ENCODE results near the gene GPD2.

The GPD2 gene

DNA sequence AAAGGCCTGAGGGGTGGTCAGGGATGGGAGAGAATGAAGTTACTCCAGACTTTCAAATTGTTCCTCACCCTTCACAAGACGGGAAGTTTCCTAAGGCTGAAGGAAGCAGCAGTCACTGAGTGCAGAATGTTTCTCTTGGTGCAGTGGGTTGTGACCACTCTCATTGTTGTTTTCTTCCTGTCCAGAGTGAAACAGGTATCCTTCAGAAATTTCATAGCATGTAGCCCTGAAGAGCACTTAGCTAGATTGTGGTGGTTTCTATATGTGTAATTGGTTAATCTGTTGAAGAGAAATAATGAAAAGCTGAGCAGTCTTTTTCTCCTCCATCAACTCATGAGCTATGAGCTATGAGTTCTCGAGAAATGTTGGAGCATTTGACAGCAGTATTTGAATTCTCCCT is 96.8 kb downstream of the GPD2 start:
- no peak for DNase-seq (ENCODE audit: low read depth)

GRCh38 chr2:156536534-156536933 is 100.4 kb downstream of the GPD2 start:
- peak; percentile 5 for DNase-seq (ENCODE audit: low read depth)

DNA sequence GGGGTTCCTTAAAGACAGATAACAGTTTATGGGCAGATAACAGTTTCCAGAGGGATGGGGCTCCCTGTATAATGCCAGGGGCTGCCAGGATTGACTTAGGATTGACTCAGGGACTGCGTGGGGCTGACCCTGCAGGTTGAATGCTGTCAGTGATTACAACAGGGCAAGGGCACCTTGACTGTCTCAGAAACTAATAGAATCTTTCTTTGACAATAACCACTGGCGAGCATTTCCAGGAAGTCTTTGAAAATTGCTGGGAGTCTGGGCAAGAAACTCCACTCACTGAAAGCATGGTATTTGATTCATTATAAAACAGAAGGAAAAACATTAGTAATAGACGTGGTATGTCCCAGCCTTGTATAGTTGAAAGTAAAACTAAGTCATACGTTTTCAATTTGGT is 101.0 kb downstream of the GPD2 start:
- peak; percentile 54 for DNase-seq (ENCODE audit: low read depth)

- peak; percentile 17 for DNase-seq (ENCODE audit: low read depth)
Measured at GRCh38 chr2:156538083-156538504, 101.9 kb downstream of the GPD2 start.

DNA sequence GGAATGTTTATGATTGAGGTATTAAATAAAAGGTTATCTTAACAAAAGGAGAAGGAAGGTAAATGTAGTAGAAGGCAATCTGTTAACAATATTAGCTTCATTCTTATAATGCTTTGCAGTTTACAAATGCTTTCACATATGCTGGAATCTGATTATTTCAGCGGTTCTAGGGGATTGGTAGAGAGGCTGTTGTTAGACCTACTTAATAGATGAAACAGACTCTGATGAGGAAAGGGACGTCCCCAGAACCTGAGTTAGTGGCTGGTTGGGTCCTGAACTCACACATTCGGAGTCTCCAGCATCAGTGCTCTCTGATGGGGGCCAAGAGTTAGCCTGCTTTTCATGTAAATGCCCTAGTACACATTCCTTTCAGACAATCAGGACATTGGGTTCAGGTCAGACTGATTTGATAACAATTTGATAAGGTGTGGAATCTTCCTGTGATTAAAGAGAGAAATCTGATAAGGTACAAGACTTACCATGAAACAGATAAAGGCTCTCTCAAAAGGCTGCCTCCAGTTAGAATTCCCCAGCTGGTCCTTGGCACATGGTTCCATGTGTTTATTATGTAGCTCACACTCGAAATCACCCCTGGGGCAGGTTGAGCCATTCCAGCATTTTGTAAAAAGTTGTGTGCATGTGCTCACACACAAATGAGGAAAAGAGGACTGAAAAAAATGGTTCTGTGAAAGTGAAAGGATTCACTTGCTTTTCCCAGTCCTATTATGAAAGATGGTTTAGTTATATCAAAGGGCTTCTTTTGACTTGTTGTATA is 103.1 kb downstream of the GPD2 start:
- DNase-seq (ENCODE audit: low read depth): peak; percentile 10

- DNase-seq (ENCODE audit: low read depth): no peak
Measured at GRCh38 chr2:156540706-156541105, 104.5 kb downstream of the GPD2 start.

DNA sequence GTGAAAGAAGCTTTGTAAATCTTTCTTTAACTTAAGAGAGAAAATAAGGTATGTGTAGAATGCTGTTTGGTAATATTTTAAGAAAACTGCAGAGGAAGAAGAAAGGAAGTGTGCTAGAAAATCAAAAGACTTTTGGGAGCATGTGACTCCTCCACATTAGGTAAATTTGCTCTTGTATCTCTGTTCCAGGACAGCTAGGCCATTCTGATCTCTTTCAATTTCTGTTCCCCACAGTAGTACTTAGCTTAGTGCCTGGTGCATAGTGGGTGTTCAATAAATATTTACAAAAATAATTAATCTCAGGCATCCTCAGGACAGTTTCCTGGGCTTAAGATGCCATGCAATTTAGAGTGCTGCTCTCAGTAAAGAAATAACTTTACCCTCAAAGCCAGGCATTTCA is 105.0 kb downstream of the GPD2 start:
- DNase-seq (ENCODE audit: low read depth): no peak

DNA sequence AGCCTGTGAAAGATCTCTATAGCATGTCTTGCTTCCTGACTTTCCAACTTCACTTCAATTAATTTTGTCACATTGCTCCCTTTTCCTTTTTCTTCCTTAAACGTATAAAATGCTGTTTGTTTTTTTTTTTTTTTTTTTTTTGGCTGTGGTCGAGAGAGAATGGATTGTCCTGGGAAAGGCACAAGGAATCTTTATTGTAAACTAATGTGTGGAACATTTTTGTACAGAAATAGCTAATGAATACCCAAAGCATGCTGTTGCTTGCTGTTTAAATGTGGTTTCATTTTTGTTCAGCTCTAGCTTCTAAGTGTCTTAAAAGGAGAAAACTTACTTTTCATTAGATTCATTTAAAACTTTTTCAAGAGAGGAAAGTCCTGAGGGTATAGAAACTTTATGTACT is 105.5 kb downstream of the GPD2 start:
- DNase-seq (ENCODE audit: low read depth): no peak

DNA sequence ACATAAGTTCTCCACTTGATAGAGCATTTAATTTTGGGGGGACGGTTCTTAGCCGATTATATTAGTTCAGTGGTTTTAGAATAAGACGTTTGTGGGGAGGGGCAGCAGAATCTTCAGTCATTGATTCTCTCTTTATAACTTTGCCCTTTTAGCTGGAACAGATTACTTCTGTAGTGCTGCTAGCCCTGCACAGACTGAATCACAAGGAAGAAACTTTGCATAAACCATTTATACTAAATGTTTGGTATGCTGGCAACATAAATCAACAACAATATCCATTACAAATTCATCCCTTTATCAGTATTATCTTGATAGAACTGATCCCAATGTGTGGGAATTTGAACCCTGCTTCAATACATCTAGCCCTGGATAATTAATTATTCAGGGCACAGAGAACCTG is 112.2 kb downstream of the GPD2 start:
- DNase-seq (ENCODE audit: low read depth): no peak

- no peak for DNase-seq (ENCODE audit: low read depth)
Measured at GRCh38 chr2:156553714-156554442, 117.7 kb downstream of the GPD2 start.

DNA sequence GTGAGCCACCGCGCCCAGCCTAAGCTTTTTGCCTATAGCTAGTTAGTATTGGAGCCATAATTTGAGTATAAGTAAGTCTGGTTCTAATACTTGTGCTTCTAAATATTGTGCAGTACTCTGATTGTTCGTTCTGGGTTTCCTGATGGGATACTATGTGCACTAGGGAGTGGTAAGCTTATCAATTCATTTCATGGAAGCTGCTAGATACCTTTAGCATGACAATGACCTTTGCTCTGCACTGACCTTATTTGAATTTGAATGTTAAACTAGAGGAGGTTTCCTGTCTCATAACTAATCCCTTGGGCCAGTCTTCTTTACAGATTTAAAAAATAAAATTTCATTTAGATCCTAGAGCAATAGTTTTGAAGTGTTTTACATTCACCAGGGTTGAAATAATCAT is 125.1 kb downstream of the GPD2 start:
- DNase-seq (ENCODE audit: low read depth): no peak

- no peak for DNase-seq (ENCODE audit: low read depth)
Measured at GRCh38 chr2:156562124-156562523, 125.9 kb downstream of the GPD2 start.

GRCh38 chr2:156563994-156564753 is 128.0 kb downstream of the GPD2 start:
- no peak for DNase-seq (ENCODE audit: low read depth)

GRCh38 chr2:156565066-156565710 is 129.0 kb downstream of the GPD2 start:
- DNase-seq (ENCODE audit: low read depth): peak; percentile 91

GRCh38 chr2:156573710-156574109 is 137.5 kb downstream of the GPD2 start:
- no peak for DNase-seq (ENCODE audit: low read depth)

GRCh38 chr2:156574112-156574511 is 137.9 kb downstream of the GPD2 start:
- no peak for DNase-seq (ENCODE audit: low read depth)

GRCh38 chr2:156576005-156576404 is 139.8 kb downstream of the GPD2 start:
- DNase-seq (ENCODE audit: low read depth): peak; percentile 2

DNA sequence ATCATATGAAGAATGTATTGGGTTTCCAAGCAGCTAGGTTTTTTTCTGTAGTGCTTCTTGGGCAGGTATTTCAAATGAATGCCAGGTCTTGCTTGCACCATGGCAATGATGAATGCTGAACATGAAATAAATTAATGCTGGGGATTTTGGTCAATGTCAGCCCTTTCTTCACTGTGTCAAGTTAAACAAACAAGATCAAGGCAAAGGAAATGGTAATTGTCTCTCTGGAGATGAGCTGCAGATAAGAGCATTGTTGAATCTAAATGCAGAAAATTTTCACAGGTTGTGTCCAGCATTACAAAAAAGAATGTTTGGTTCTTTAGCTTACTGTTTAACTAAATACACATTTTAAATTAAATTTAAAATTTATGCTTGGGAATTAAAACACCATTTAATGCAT is 144.3 kb downstream of the GPD2 start:
- no peak for DNase-seq (ENCODE audit: low read depth)

DNA sequence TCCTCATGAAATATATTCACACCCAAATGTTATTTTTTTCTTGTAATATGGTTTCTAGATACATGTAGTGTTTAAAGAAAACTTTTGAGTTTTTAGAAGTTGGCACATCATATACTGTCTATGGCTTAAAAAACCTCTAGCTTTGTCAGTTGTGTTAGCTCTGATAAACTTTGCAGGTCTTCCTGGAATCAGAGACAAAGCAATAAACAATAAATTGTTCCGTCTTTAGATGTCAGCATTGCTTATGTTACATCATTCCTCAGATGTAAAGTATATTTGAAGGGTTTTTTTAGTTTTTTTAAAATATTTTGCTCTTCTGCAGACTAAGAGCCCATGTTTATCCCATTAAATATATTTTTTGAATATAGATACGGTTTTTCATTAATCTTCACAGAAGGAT is 145.1 kb downstream of the GPD2 start:
- DNase-seq (ENCODE audit: low read depth): no peak

DNA sequence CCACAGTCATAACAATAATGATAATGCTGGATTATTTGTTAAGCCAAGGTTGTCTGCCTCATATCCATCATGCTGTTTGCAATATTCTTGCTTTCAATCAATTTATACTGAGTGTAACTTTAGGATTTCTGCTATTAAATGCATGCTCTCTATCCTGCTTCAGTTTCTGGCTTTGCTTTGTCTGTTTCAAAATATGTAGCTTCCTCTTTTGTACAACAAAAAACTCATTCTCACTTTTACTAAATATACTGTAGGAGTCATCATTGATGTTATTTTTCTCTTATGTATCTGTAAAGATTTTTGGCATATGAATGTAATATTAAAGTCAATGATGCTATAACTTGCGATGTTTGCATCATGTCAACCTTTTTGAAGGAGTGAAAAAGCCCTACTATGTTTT is 149.3 kb downstream of the GPD2 start:
- no peak for DNase-seq (ENCODE audit: low read depth)

DNA sequence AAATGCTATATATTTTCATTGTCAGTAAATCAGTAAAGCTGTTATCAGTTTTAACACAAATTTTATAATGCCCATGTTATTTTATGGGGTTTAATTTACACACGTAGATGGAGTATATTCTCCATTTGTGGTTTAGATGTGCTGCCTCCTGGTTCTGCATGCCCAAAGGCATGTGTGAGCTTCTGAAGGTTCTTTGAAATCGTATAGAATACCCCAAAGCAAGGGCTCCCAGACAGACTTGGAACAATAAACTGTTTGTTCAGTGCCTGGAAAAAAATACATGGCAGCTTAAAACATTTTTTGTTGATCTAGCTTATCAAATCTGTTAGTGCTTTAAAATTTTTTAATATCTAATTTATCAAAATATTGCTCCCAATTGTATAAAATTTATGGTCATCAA is 150.4 kb downstream of the GPD2 start:
- no peak for DNase-seq (ENCODE audit: low read depth)

DNA sequence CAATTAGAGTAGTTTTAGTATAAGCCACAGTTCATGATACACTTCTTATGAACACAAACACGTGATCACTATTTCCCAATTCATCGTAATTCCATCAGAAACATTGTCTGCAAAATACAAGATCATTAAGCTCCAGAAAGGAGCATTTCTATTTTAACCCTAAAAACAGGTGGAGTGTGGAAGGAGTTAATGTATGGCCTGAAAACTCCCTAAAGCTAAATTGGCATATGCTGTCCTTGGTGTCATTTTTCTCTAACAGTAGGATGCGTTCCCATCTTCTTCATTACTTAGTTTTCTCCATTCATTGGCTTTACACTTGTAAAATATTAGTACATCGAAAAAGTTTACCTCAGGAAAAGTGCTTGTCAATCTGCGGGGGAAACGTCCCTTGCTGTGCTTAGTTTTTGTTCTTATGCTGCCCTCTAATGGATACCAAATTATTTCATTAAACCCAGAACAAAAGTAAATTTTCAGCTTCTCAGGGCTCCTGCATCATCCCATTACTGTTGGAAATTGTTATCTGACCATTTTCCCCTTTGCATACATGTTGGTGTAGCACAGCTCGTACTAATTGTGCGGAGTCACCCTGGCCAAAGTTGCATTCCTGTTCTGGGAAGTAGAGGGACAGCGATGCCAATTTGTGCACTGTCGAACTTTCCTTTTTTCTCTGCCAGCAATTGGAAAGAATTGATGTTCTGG is 153.4 kb downstream of the GPD2 start:
- DNase-seq (ENCODE audit: low read depth): peak; percentile 58
